HepG2 (cell line): ENCODE results near the gene CDK9. TPM values are rescaled to one million over a fixed set of nuclear protein-coding genes. Genes with fewer than 3 reads are reported as not detected.
A peak's percentile ranks its signal among the peaks of the same experiment; 100 is the strongest.

Experiments
- ATF6 ChIP-seq: sonication (generic); formaldehyde crosslinking; conservative IDR thresholded peaks from 2 replicates; pipeline ENCODE4 v1.4.0; 2020; ENCODE audit warnings: missing genetic modification reagents
- GLMP ChIP-seq: sonication (generic); formaldehyde crosslinking; IDR thresholded peaks from 2 replicates; pipeline ENCODE4 v1.9.0; 2021; ENCODE audit warnings: missing genetic modification reagents, mild to moderate bottlenecking, borderline replicate concordance
- HNRNPH1 ChIP-seq: fragments of 200-400 bp; formaldehyde crosslinking; optimal IDR thresholded peaks from 2 replicates; pipeline ENCODE3; 2017; ENCODE audit warnings: mild to moderate bottlenecking, low read depth, low read length
- HOXD1 ChIP-seq: sonication (generic); formaldehyde crosslinking; IDR thresholded peaks from 2 replicates; pipeline ENCODE4 v1.5.0; 2020; ENCODE audit warnings: missing genetic modification reagents
- MZF1 ChIP-seq: sonication (generic); formaldehyde crosslinking; IDR thresholded peaks from 2 replicates; pipeline ENCODE4 v1.8.1; 2023; ENCODE audit warnings: mild to moderate bottlenecking, missing genetic modification reagents, borderline replicate concordance
- RNF219 ChIP-seq: sonication (generic); formaldehyde crosslinking; IDR thresholded peaks from 2 replicates; pipeline ENCODE4 v1.5.0; 2020; ENCODE audit warnings: mild to moderate bottlenecking, missing genetic modification reagents
- ZBTB20 ChIP-seq: sonication (generic); formaldehyde crosslinking; IDR thresholded peaks from 2 replicates; pipeline ENCODE4 v1.8.1; 2023; ENCODE audit warnings: missing genetic modification reagents, low read depth, mild to moderate bottlenecking, borderline replicate concordance
- ZBTB3 ChIP-seq: sonication (generic); formaldehyde crosslinking; IDR thresholded peaks from 2 replicates; pipeline ENCODE4 v1.4.0; 2020; ENCODE audit warnings: low read depth, mild to moderate bottlenecking, moderate library complexity, missing genetic modification reagents, borderline replicate concordance
- ZFP90 ChIP-seq: sonication (generic); formaldehyde crosslinking; IDR thresholded peaks from 2 replicates; pipeline ENCODE4 v1.8.0; 2022; ENCODE audit warnings: missing genetic modification reagents, mild to moderate bottlenecking, inconsistent platforms, borderline replicate concordance
- ZMAT5 ChIP-seq: sonication (generic); formaldehyde crosslinking; IDR thresholded peaks from 2 replicates; pipeline ENCODE4 v1.5.0; 2020; ENCODE audit warnings: mild to moderate bottlenecking, low read depth, missing genetic modification reagents, borderline replicate concordance
- ZNF234 ChIP-seq: sonication (generic); formaldehyde crosslinking; conservative IDR thresholded peaks from 2 replicates; pipeline ENCODE4 v1.5.1; 2020; ENCODE audit warnings: mild to moderate bottlenecking, missing genetic modification reagents
- ZNF530 ChIP-seq: sonication (generic); formaldehyde crosslinking; IDR thresholded peaks from 2 replicates; pipeline ENCODE4 v1.5.0; 2020; ENCODE audit warnings: low read depth, mild to moderate bottlenecking, missing genetic modification reagents
- ZNF556 ChIP-seq: sonication (generic); formaldehyde crosslinking; IDR thresholded peaks from 2 replicates; pipeline ENCODE4 v1.4.0; 2020; ENCODE audit warnings: mild to moderate bottlenecking, missing genetic modification reagents, borderline replicate concordance
- ZNF580 ChIP-seq: IDR thresholded peaks from 2 replicates; pipeline ENCODE4 v1.6.1; 2016; ENCODE audit warnings: low read depth, borderline replicate concordance
- ZNF737 ChIP-seq: sonication (generic); formaldehyde crosslinking; IDR thresholded peaks from 2 replicates; pipeline ENCODE4 v1.5.0; 2020; ENCODE audit warnings: missing genetic modification reagents, mild to moderate bottlenecking, borderline replicate concordance
- ZNF740 ChIP-seq: sonication (generic); formaldehyde crosslinking; IDR thresholded peaks from 2 replicates; pipeline ENCODE4 v1.4.0; 2020; ENCODE audit warnings: missing genetic modification reagents
- ZNF747 ChIP-seq: sonication (generic); formaldehyde crosslinking; IDR thresholded peaks from 2 replicates; pipeline ENCODE4 v1.8.1; 2023; ENCODE audit warnings: missing genetic modification reagents, mild to moderate bottlenecking, borderline replicate concordance
- ZSCAN25 ChIP-seq: sonication (generic); formaldehyde crosslinking; IDR thresholded peaks from 2 replicates; pipeline ENCODE4 v1.8.0; 2022; ENCODE audit warnings: mild to moderate bottlenecking, missing genetic modification reagents
- polyA plus RNA-seq, 8 experiments: library from polyadenylated mRNA; depleted of rRNA in 3 of 8; stranded (reverse) in 7 of 8; unstranded in 1 of 8; fragments of >200 nt; fragmentation: Illumina TruSeq in 4 of 8; extraction: Trizol in 4 of 8; gene quantifications; 2 replicates each; pipeline versions ENCODE4 v1.2.1 to v1.2.3, GENCODE V29; 2011 to 2016; ENCODE audit warnings: low read depth in 4 of 8, missing spikeins in 1 of 8, mixed read lengths in 1 of 8; ENCODE audit not compliant: insufficient read depth in 1 of 8
- total RNA-seq, 5 experiments: library from RNA; depleted of rRNA; stranded (reverse); fragments of >200 nt; fragmentation: Illumina TruSeq; extraction: Trizol; gene quantifications; 2 replicates each; pipeline ENCODE4 v1.2.3, GENCODE V29; 2016; ENCODE audit warnings: low read depth in 1 of 5

Gene CDK9
- total and polyA plus RNA-seq, 2 of the 13 experiments (the other 11 are each of a cell fraction or from before 2014, with no cell fraction given), result 16.8 to 21.5 TPM

GRCh38 chr9:127802576-127803443 is 17.0 kb downstream of the CDK9 start, which contains the start of gene FPGS (continued):
- TF ChIP-seq ZNF580 (CRISPR knock-in tag), result 0 out of 2 replicates have a peak, but pooled peaks have one; percentile 9
- TF ChIP-seq ZBTB20 (CRISPR knock-in tag), result no peak
- TF ChIP-seq ATF6 (CRISPR knock-in tag), result no peak
- no peak for TF ChIP-seq GLMP (CRISPR knock-in tag)
- TF ChIP-seq HOXD1 (CRISPR knock-in tag), result no peak
- no peak for TF ChIP-seq HNRNPH1
- TF ChIP-seq ZNF530, result no peak
- TF ChIP-seq ZNF740, result no peak
- TF ChIP-seq ZMAT5 (CRISPR knock-in tag), result no peak
- TF ChIP-seq MZF1, result no peak
- 0 out of 2 replicates have a peak, but pooled peaks have one; percentile 36 for TF ChIP-seq ZBTB3
- TF ChIP-seq ZSCAN25 (CRISPR knock-in tag), result no peak
- TF ChIP-seq RNF219 (CRISPR knock-in tag), result no peak
- TF ChIP-seq ZNF234 (CRISPR knock-in tag), result no peak
- TF ChIP-seq ZNF737, result no peak
- TF ChIP-seq ZFP90 (CRISPR knock-in tag), result no peak; the same call in 1 of the 2 replicates
- TF ChIP-seq ZNF556 (CRISPR knock-in tag), result peak; percentile 69; the same call in 1 of the 2 replicates
- peak; percentile 71; the same call in 1 of the 2 replicates for TF ChIP-seq ZNF747 (CRISPR knock-in tag)
